ENCODE measurements around the gene ITGAD. TPM values are rescaled to one million over a fixed set of nuclear protein-coding genes. Genes with fewer than 3 reads are reported as not detected.

Gene ITGAD
- total and polyA plus RNA-seq, 2 donors (not counting 1 experiment from before 2014, with no cell fraction given) = 0.19 TPM; not detected in 1

- peaks cover 0 to 14% of the 10 kb centered on the region in 2 experiments for H3K36me3 ChIP-seq (replicated peaks in 1 of 2; ENCODE audit: control extremely low read depth in 1 of 2, control insufficient read depth in 1 of 2, extremely low read depth in 1 of 2, insufficient read depth in 2 of 2, low read length in 1 of 2)
- peak within 1 kb of the TSS; percentile 95 for H3K4me2 ChIP-seq (replicated peaks; ENCODE audit: low read depth, low read length, poor library complexity, severe bottlenecking)
- H3K4me1 ChIP-seq (ENCODE audit: control insufficient read depth in 2 of 2, insufficient read depth in 2 of 2, low read length in 2 of 2) = peaks cover 29 to 42% of the 10 kb centered on the region in 2 donors
- peak within 1 kb of the TSS; percentile 100 for H3K27ac Mint-ChIP-seq
- H3K4me3 ChIP-seq (ENCODE audit: control extremely low read depth in 1 of 5, extremely low read depth in 1 of 5, insufficient read depth in 1 of 5, low read depth in 2 of 5, low read length in 4 of 5) = peak within 1 kb of the TSS; percentile 71 to 94 (median 87)
- POLR2A ChIA-PET = interaction anchor here (0.5 to 2.7 kb wide), 12 partner anchors 12 to 800 kb away, joined by 3 to 12 read pairs (median 5); partner anchors contain the start of genes FUS, RUSF1, TGFB1I1 and ZNF267
- no peaks in the 10 kb centered on the region for H3K27me3 Mint-ChIP-seq
- H2AFZ ChIP-seq (ENCODE audit: insufficient read depth, low read depth, low read length, poor library complexity, severe bottlenecking) = peak within 1 kb of the TSS; percentile 81
- peaks cover 50% of the 10 kb centered on the region for H3K4me1 Mint-ChIP-seq
- H3K27me3 ChIP-seq (replicated peaks in 1 of 4; ENCODE audit: control extremely low read depth in 1 of 4, control insufficient read depth in 3 of 4, insufficient read depth in 4 of 4, low read length in 3 of 4) = no peaks in the 10 kb centered on the region
- peaks cover 21% of the 10 kb centered on the region for H3K79me2 ChIP-seq (ENCODE audit: control insufficient read depth, insufficient read depth, low read length)
- CTCF ChIA-PET = interaction anchor here (1.0 to 7.2 kb wide), 7 partner anchors 10 to 412 kb away, joined by 3 to 43 read pairs (median 5); partner anchors contain the start of gene ZNF843
- DNase-seq (peak; percentile 99), ATAC-seq (ENCODE audit: low read depth) (peak; percentile 76)
- TF ChIP-seq CTCF (IDR thresholded peaks at IDR 0.05) (peak; percentile 57), EZH2 (IDR thresholded peaks at IDR 0.05; ENCODE audit: borderline replicate concordance, insufficient read depth, low read depth, low read length, poor library complexity, severe bottlenecking) (no peak)
- H3K4me3 Mint-ChIP-seq = peak within 1 kb of the TSS; percentile 94
- under 1% methylated on average over 91 of the region's 91 CpGs for WGBS (ENCODE audit: insufficient coverage)
- H3K9me3 ChIP-seq (ENCODE audit: control extremely low read depth in 1 of 3, control insufficient read depth in 2 of 3, insufficient read depth in 1 of 3, low read length in 2 of 3) = no peaks in the 10 kb centered on the region
- H3K9ac ChIP-seq (ENCODE audit: low read length) = peak within 1 kb of the TSS; percentile 95
- peak within 1 kb of the TSS; percentile 94 to 99 for H3K27ac ChIP-seq (ENCODE audit: low read length in 2 of 2)
- intact Hi-C loops (cut with micrococcal nuclease) = loop anchor here (1.0 to 5.0 kb wide), 11 partner anchors 16 to 902 kb away; partner anchors contain the start of genes PYCARD, RUSF1, SETD1A and STX4
- peaks cover 27% of the 10 kb centered on the region for H4K20me1 ChIP-seq (ENCODE audit: control insufficient read depth, insufficient read depth, low read length, poor library complexity, severe bottlenecking)
- H3K9me3 Mint-ChIP-seq (ENCODE audit: insufficient read depth) = no peaks in the 10 kb centered on the region
These were observed 65.9 kb downstream of the ITGAD start, which contains the start of gene ARMC5 for GRCh38 chr16:31458844-31459686. Gene ARMC5 (plus strand): TSS chr16:31459501. CDS start chr16:31459525, 24 bp downstream.
